ENCODE results near the gene CIZ1. TPM values are rescaled to one million over a fixed set of nuclear protein-coding genes. Genes with fewer than 3 reads are reported as not detected.

CIZ1 gene
- total RNA-seq, 1 donor from 2014 or later = 150 TPM

DNA sequence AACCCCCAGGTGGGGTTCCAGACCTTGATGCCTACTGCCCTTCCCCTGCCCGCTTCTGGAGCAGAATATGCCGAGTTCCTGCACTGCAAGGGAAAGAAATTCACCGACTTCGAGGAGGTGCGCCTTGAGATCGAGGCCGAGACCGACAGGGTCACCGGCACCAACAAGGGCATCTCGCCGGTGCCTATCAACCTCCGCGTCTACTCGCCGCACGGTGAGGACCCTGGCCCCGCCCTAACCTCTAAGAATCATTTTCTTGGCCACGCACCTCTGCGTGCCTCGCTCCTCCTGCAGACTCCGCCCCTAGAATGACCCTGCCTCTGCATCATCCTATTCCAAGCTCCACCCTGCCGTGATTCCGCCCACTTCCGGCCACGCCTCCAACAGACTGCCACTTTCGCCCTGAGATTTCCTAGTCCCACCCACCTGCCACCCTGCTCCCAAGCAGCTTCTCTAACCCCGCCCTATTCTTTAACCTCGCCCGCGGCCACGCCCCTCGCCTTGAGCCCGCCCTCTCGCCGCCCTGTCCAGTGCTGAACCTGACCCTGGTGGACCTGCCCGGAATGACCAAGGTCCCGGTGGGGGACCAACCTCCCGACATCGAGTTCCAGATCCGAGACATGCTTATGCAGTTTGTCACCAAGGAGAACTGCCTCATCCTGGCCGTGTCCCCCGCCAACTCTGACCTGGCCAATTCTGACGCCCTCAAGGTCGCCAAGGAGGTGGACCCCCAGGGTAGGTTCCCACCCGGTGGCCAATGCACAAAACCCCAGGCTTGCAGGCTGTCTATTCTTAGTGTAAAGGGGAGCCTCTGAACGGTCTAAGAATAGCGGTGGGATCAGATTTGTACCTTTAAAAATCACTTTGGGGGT is 27.4 kb upstream of the CIZ1 start:
- Mint-ChIP-seq H3K27me3 (ENCODE audit: low read depth) (no peaks in the 10 kb centered on the region), H3K27ac (peak overlapping the region; percentile 26), H3K4me3 (ENCODE audit: low read depth) (peak overlapping the region; percentile 77), H3K36me3 (ENCODE audit: low read depth) (no peaks in the 10 kb centered on the region), H3K9me3 (no peaks in the 10 kb centered on the region), H3K4me1 (ENCODE audit: low read depth) (peaks cover 11% of the 10 kb centered on the region)
- DNase-seq (ENCODE audit: low spot score) = peak; percentile 94
- intact Hi-C loops (cut with micrococcal nuclease) = loop anchor here (1.0 to 2.0 kb wide), 2 partner anchors 32 to 58 kb away; partner anchors contain the start of gene BBLN

DNA sequence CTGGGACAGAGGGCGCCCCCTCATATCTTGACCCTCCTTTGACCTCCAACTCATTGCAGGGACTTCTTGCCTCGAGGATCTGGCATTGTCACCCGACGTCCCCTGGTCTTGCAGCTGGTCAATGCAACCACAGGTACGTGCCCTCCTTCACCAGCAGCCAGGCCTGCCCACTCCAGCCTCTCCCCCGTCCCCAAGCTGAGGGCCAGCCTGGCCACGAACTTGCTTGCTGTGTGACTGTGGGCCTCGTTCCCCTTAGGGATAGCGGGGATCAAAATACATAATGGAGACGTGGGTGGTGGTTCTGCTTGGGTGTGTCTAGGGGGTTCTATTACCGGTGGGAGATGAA is 26.8 kb upstream of the CIZ1 start:
- intact Hi-C loops (cut with micrococcal nuclease) = loop anchor here (1.0 to 2.0 kb wide), 2 partner anchors 32 to 57 kb away; partner anchors contain the start of gene BBLN
- no peaks in the 10 kb centered on the region for H3K36me3 Mint-ChIP-seq (ENCODE audit: low read depth)
- no peaks in the 10 kb centered on the region for H3K27me3 Mint-ChIP-seq (ENCODE audit: low read depth)
- H3K9me3 Mint-ChIP-seq = no peaks in the 10 kb centered on the region
- H3K4me1 Mint-ChIP-seq (ENCODE audit: low read depth) = peaks cover 11% of the 10 kb centered on the region
- peak overlapping the region; percentile 26 for H3K27ac Mint-ChIP-seq
- no peak for DNase-seq (ENCODE audit: low spot score)
- peak overlapping the region; percentile 77 for H3K4me3 Mint-ChIP-seq (ENCODE audit: low read depth)

DNA sequence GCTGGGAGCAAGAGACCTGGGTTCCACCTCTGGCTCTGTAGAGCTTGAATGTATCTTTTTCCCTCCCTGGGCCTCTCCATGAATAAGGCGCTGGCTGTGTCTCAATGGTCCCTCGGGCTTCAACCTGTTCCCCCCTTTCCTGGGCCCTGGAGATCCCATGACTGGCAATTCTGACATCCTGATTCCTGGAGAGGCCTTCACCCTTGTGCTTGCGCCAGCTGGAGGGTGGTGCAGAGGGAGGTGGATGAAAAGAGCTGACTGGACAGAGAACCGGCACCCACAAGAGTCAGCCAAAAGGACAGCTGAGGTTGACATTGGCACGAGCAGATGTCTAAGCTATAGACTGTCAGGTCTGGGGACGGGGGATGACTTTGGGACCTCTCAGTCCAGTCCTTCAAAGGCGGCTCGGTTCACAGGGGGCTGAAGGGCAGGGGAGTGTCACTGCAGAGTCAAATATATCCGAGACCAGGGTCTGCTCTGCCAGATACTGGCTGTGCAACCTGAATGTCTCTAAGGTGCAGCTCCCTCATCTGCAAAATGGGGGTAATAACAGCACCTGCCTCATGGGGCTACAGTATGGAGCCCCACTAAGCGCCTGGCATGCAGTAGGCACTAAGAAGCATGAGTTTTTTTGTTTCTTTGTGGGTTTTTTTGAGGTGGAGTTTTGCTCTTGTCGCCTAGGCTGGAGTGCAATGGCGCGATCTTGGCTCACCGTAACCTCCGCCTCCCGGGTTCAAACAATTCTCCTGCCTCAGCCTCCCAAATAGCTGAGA is 25.6 kb upstream of the CIZ1 start:
- Mint-ChIP-seq H3K9me3 (no peaks in the 10 kb centered on the region), H3K4me3 (ENCODE audit: low read depth) (no peak overlapping the region), H3K27ac (no peak overlapping the region), H3K27me3 (ENCODE audit: low read depth) (peaks cover 4% of the 10 kb centered on the region), H3K4me1 (ENCODE audit: low read depth) (peaks cover 11% of the 10 kb centered on the region), H3K36me3 (ENCODE audit: low read depth) (no peaks in the 10 kb centered on the region)
- intact Hi-C loops (cut with micrococcal nuclease) = no loop called here
- DNase-seq (ENCODE audit: low spot score) = no peak

GRCh38 chr9:128215491-128216409 is 24.4 kb upstream of the CIZ1 start:
- H3K4me1 Mint-ChIP-seq (ENCODE audit: low read depth) = peaks cover 11% of the 10 kb centered on the region
- intact Hi-C loops (cut with micrococcal nuclease) = no loop called here
- H3K4me3 Mint-ChIP-seq (ENCODE audit: low read depth) = no peak overlapping the region
- H3K36me3 Mint-ChIP-seq (ENCODE audit: low read depth) = no peaks in the 10 kb centered on the region
- DNase-seq (ENCODE audit: low spot score) = no peak
- no peaks in the 10 kb centered on the region for H3K9me3 Mint-ChIP-seq
- H3K27me3 Mint-ChIP-seq (ENCODE audit: low read depth) = peaks cover 10% of the 10 kb centered on the region
- H3K27ac Mint-ChIP-seq = no peak overlapping the region

DNA sequence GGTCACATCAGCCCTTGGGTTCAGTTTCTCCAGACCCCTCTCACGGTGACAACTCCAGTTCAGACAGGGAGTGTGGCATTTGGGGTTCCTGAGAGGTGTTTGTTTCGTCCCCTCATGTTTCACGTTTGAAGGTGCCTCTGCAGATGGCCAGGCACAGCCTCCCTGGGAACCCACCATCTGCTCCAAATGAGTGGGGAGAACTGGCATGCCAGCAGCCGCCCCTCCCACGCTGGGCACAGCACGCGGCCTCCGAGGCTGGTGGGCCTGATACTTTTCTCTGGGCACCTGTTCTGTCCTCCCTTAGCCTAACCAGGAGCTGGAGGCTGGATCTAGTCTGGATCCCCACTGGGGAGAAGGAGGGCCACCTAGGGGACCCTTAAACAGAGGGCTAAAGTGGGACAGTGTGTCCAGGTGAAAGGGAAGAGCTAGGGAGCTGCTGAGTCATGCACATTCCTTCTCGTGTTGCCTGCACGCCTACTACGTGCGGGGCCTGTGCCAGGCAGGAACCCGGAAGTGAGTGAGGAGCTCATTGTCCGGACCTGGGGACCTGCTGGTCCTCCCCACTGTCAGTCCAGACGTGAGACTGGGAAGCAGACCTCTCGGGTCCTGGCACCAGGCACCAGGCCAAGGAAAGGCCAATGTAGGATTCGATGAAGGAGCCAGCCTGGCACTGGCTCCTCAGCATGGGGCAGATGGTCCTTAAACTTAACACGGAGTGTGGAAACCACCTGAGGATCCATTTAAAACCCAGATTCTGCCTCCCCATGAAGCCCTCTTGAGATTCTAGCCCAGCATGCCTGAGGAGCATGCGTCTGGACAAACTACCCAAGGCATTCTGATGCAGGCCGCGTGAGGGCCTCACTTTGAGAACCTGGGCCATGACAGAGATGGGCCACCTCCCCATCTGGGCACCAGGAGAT is 23.5 kb upstream of the CIZ1 start:
- intact Hi-C loops (cut with micrococcal nuclease) = no loop called here
- H3K9me3 Mint-ChIP-seq = no peaks in the 10 kb centered on the region
- no peak overlapping the region for H3K27ac Mint-ChIP-seq

GRCh38 chr9:128213746-128214497 is 22.6 kb upstream of the CIZ1 start:
- no peak overlapping the region for H3K4me3 Mint-ChIP-seq (ENCODE audit: low read depth)
- no peaks in the 10 kb centered on the region for H3K36me3 Mint-ChIP-seq (ENCODE audit: low read depth)
- DNase-seq (ENCODE audit: low spot score) = no peak
- H3K27ac Mint-ChIP-seq = no peak overlapping the region
- no peaks in the 10 kb centered on the region for H3K9me3 Mint-ChIP-seq
- peaks cover 11% of the 10 kb centered on the region for H3K27me3 Mint-ChIP-seq (ENCODE audit: low read depth)
- intact Hi-C loops (cut with micrococcal nuclease) = no loop called here
- peaks cover 9% of the 10 kb centered on the region for H3K4me1 Mint-ChIP-seq (ENCODE audit: low read depth)

More for the DNA sequence above, 23.5 kb upstream of the CIZ1 start:
- Mint-ChIP-seq H3K36me3 (ENCODE audit: low read depth) (no peaks in the 10 kb centered on the region), H3K4me1 (ENCODE audit: low read depth) (peaks cover 11% of the 10 kb centered on the region), H3K27me3 (ENCODE audit: low read depth) (peaks cover 11% of the 10 kb centered on the region), H3K4me3 (ENCODE audit: low read depth) (no peak overlapping the region)
- DNase-seq (ENCODE audit: low spot score) = no peak

DNA sequence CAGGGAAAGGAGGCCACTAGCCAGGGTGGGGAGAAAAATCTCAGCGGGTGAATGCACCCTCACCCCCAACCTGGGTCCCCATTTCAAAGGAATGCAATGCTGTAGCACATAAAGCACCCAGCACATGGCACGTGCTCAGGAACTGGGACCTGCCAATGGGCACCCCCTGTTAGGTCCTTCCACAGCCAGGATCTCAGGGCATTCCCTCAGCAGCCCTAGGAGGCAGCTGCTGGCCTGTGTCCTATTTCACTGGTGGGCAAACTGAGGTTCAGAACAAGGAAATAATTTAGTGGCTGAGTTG is 20.6 kb upstream of the CIZ1 start:
- intact Hi-C loops (cut with micrococcal nuclease) = no loop called here
- no peaks in the 10 kb centered on the region for H3K36me3 Mint-ChIP-seq (ENCODE audit: low read depth)
- no peak for DNase-seq (ENCODE audit: low spot score)

GRCh38 chr9:128211186-128211980 is 20.0 kb upstream of the CIZ1 start:
- no peak for DNase-seq (ENCODE audit: low spot score)
- intact Hi-C loops (cut with micrococcal nuclease) = no loop called here
- no peak overlapping the region for H3K4me3 Mint-ChIP-seq (ENCODE audit: low read depth)
- no peak overlapping the region for H3K27ac Mint-ChIP-seq
- no peaks in the 10 kb centered on the region for H3K9me3 Mint-ChIP-seq
- H3K27me3 Mint-ChIP-seq (ENCODE audit: low read depth) = peaks cover 22% of the 10 kb centered on the region
- no peaks in the 10 kb centered on the region for H3K36me3 Mint-ChIP-seq (ENCODE audit: low read depth)
- H3K4me1 Mint-ChIP-seq (ENCODE audit: low read depth) = no peaks in the 10 kb centered on the region

More for the DNA sequence above, 20.6 kb upstream of the CIZ1 start:
- no peak overlapping the region for H3K27ac Mint-ChIP-seq
- peaks cover 16% of the 10 kb centered on the region for H3K27me3 Mint-ChIP-seq (ENCODE audit: low read depth)
- no peak overlapping the region for H3K4me3 Mint-ChIP-seq (ENCODE audit: low read depth)
- H3K4me1 Mint-ChIP-seq (ENCODE audit: low read depth) = no peaks in the 10 kb centered on the region
- no peaks in the 10 kb centered on the region for H3K9me3 Mint-ChIP-seq

DNA sequence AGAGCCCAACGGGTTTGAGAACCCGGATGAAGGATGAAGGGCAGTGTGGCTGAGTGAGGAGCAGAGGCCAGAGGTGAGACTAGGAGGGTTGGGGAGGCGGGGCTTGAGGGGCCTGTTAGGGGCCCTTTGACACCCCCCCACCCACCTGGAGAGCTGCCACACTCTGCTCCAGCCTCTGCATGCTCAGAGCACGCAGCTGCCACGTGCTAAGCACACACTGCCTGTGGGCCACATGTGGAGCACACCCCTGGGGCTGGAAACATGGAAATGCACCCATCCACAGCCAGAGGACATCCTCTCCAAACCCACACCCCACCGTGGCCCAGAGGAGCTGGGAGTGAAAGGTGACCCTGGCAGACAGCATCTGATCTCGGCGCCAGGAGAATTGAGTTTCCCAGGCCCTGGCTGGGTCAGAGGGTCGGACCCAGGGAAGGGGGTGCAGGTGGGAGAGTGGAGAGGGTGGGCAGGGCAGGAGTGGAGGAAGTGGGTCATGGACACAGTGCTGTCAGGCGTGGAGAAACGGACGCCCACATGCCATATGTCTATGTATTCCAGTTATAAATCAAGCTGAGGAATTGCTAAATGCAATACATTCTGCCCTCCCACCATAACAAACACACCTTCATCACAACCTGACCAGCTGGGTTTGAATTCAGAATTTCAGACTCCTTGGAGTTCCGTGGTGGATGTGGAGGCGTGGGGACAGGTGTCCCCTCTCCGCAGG is 17.7 kb upstream of the CIZ1 start:
- peaks cover 40% of the 10 kb centered on the region for H3K27me3 Mint-ChIP-seq (ENCODE audit: low read depth)
- intact Hi-C loops (cut with micrococcal nuclease) = no loop called here
- no peak overlapping the region for H3K4me3 Mint-ChIP-seq (ENCODE audit: low read depth)
- no peak overlapping the region for H3K27ac Mint-ChIP-seq
- no peaks in the 10 kb centered on the region for H3K9me3 Mint-ChIP-seq
- peaks cover 3% of the 10 kb centered on the region for H3K4me1 Mint-ChIP-seq (ENCODE audit: low read depth)
- DNase-seq (ENCODE audit: low spot score) = no peak
- H3K36me3 Mint-ChIP-seq (ENCODE audit: low read depth) = no peaks in the 10 kb centered on the region

- Mint-ChIP-seq H3K27ac (no peak overlapping the region), H3K9me3 (no peaks in the 10 kb centered on the region), H3K4me1 (ENCODE audit: low read depth) (peaks cover 3% of the 10 kb centered on the region), H3K27me3 (ENCODE audit: low read depth) (peaks cover 40% of the 10 kb centered on the region), H3K4me3 (ENCODE audit: low read depth) (no peak overlapping the region), H3K36me3 (ENCODE audit: low read depth) (no peaks in the 10 kb centered on the region)
- no peak for DNase-seq (ENCODE audit: low spot score)
- intact Hi-C loops (cut with micrococcal nuclease) = no loop called here
Measured at GRCh38 chr9:128208386-128208785, 17.0 kb upstream of the CIZ1 start.
